Glutamatergic neuron (in vitro differentiated cells): ENCODE data around the gene MORC1. TPM values are rescaled to one million over a fixed set of nuclear protein-coding genes. Genes with fewer than 3 reads are reported as not detected.

ENCODE experiments used
- DNase-seq: peaks from one replicate; pipeline ENCODE4 v3.0.0; 2022
- H3K27ac Mint-ChIP-seq: one replicate; pipeline ENCODE4 v1.8.0; 2020; ENCODE audit warnings: mild to moderate bottlenecking, mixed read lengths, inconsistent platforms; ENCODE audit not compliant: unreplicated experiment
- H3K27me3 Mint-ChIP-seq: one replicate; pipeline ENCODE4 v1.8.0; 2020; ENCODE audit warnings: mild to moderate bottlenecking, moderate library complexity, mixed read lengths, inconsistent platforms; ENCODE audit not compliant: unreplicated experiment
- H3K36me3 Mint-ChIP-seq: one replicate; pipeline ENCODE4 v1.8.0; 2020; ENCODE audit warnings: mild to moderate bottlenecking, mixed read lengths, inconsistent platforms; ENCODE audit not compliant: unreplicated experiment
- H3K4me1 Mint-ChIP-seq: one replicate; pipeline ENCODE4 v1.8.0; 2020; ENCODE audit warnings: mild to moderate bottlenecking, low read depth, mixed read lengths, inconsistent platforms; ENCODE audit not compliant: unreplicated experiment
- H3K4me3 Mint-ChIP-seq: one replicate; pipeline ENCODE4 v1.8.0; 2020; ENCODE audit warnings: mild to moderate bottlenecking, mixed read lengths, inconsistent platforms; ENCODE audit not compliant: unreplicated experiment
- H3K9me3 Mint-ChIP-seq: one replicate; pipeline ENCODE4 v1.8.0; 2020; ENCODE audit warnings: mild to moderate bottlenecking, moderate library complexity, mixed read lengths, inconsistent platforms; ENCODE audit not compliant: unreplicated experiment
- total RNA-seq: library from RNA; stranded (reverse); fragmentation: NEBNext Ultra II Directional; extraction: Animal tissue kit (Norgen Biotek cat#: 25700); gene quantifications from one replicate; pipeline ENCODE4 v1.2.1, GENCODE V29; 2021; ENCODE audit not compliant: unreplicated experiment
- TF ChIP-seq, protein P1 (sequence below): fragments of 200-600 bp; sonication (generic); IDR thresholded peaks from one replicate; pipeline ENCODE4 v1.5.0; 2021; ENCODE audit not compliant: partially characterized antibody, unreplicated experiment

The MORC1 gene
- total RNA-seq, 1 donor from 2014 or later: not detected

DNA sequence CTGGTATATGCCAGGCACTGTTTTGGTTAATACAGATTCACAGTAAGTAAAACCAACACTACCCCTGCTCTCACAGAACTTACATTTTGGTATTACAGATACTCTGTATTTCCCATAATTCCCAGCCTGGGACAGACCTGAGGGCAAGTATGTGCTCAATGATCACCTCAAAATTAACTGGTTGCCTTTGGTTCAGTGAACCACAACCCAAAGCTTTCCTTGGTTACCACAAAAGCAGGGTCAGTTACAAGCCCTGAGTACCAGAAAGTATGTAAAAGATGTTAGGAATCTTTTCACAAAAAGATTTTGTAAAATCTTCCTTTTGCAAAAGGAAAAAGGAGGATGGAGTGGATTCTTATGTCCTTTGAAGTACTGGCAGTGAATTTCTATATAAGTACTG is 92.0 kb downstream of the MORC1 start:
- no peaks in the 10 kb centered on the region for H3K36me3 Mint-ChIP-seq
- peaks cover 8% of the 10 kb centered on the region for H3K4me1 Mint-ChIP-seq
- no peak overlapping the region for H3K27ac Mint-ChIP-seq
- H3K9me3 Mint-ChIP-seq: no peaks in the 10 kb centered on the region
- H3K4me3 Mint-ChIP-seq: no peak overlapping the region
- no peak for DNase-seq
- peaks cover 2% of the 10 kb centered on the region for H3K27me3 Mint-ChIP-seq
- TF ChIP-seq, protein P1, sequence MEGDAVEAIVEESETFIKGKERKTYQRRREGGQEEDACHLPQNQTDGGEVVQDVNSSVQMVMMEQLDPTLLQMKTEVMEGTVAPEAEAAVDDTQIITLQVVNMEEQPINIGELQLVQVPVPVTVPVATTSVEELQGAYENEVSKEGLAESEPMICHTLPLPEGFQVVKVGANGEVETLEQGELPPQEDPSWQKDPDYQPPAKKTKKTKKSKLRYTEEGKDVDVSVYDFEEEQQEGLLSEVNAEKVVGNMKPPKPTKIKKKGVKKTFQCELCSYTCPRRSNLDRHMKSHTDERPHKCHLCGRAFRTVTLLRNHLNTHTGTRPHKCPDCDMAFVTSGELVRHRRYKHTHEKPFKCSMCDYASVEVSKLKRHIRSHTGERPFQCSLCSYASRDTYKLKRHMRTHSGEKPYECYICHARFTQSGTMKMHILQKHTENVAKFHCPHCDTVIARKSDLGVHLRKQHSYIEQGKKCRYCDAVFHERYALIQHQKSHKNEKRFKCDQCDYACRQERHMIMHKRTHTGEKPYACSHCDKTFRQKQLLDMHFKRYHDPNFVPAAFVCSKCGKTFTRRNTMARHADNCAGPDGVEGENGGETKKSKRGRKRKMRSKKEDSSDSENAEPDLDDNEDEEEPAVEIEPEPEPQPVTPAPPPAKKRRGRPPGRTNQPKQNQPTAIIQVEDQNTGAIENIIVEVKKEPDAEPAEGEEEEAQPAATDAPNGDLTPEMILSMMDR: no peak

DNA sequence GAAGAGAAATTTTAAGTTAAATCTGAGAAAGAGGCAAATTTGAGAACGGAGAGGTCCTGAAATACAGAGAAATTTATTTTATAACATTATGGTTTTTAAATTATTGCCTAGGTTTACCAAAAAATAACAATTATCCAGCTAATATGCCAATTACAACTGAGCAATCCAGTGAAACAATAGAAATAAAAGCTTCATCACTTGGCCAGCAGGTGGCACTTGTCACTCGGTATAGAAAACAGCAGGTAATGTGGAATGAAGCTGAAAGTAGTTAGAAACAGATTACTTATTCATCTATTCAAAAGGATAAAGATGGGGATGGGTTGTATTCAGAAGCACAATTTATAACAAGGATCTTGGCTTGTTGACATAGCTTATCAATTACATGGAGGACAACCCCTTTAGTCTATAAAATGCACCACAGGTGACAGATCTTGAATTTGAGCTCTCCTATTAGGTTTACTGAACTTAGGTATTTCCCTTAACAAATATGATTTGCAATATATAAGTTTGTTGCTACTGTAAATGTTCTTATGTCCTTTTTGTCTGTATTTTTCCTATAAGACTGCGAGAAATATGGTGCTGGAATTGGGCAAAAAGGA is 94.2 kb downstream of the MORC1 start:
- DNase-seq: peak; percentile 48
- TF ChIP-seq, protein P1: peak; percentile 90
- Mint-ChIP-seq H3K4me3 (no peak overlapping the region), H3K27ac (no peak overlapping the region), H3K27me3 (peaks cover 3% of the 10 kb centered on the region), H3K36me3 (no peaks in the 10 kb centered on the region), H3K4me1 (peaks cover 7% of the 10 kb centered on the region), H3K9me3 (no peaks in the 10 kb centered on the region)

DNA sequence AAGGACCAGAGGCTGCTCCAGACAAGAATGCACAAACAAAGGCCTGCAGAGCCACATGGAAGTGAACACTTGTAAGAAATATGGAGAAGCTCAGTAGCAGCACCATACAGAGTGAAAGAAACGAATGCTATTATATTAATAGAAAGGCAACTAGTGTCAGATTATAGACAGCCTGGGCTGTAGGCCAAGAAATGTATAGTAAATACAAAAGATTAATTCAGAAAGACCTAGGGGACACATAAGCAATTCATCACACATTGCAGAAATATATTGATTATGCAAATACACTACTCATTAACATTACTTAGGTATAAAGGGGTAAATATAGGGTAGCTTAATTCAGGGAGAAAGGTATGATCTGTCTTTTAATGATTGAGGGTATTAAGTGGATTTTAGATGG is 94.8 kb downstream of the MORC1 start:
- peaks cover 7% of the 10 kb centered on the region for H3K4me1 Mint-ChIP-seq
- H3K36me3 Mint-ChIP-seq: no peaks in the 10 kb centered on the region
- H3K9me3 Mint-ChIP-seq: no peaks in the 10 kb centered on the region
- H3K27me3 Mint-ChIP-seq: peaks cover 3% of the 10 kb centered on the region
- TF ChIP-seq, protein P1: no peak
- no peak for DNase-seq
- H3K27ac Mint-ChIP-seq: no peak overlapping the region
- no peak overlapping the region for H3K4me3 Mint-ChIP-seq

DNA sequence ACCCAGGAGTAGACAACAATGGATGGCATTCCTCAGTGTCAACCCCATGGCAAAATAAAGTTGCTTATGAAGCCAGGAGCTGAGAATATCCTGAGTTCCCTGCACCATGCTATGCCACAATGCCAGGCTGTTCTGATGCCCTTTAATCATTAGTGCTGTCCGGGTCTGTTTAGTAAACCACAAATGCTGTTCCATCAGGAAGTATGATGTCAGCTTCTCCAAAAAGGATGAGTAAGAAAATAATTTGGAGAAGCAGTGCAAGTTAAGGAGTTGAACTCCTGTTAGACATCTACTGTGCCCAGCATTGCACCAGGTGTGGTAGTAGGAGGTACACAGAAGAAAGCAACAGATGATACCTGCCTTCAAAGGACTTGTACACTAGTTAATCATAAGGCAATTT is 96.4 kb downstream of the MORC1 start:
- Mint-ChIP-seq H3K27me3 (peaks cover 3% of the 10 kb centered on the region), H3K9me3 (no peaks in the 10 kb centered on the region), H3K36me3 (no peaks in the 10 kb centered on the region), H3K4me3 (no peak overlapping the region), H3K4me1 (peaks cover 7% of the 10 kb centered on the region), H3K27ac (no peak overlapping the region)
- DNase-seq: no peak
- TF ChIP-seq, protein P1: no peak

DNA sequence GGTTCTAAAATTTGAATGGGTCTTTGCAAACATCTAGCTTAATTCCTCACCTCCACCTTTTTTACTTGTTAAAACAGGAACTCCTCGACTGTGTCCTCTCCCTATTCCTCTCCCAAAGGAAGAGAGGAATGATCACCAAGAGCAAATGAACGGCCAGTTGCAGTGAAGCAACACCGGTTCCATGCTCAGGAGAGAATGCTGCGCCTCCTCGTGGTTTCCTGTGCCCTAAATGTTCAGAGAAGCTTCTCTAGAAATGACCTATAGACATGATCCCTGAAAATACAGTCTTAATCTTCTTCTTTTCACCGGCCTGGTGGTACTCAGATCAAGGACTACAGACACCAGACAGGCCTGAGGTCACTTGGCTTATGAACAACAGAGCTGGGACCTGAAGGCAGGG is 99.1 kb downstream of the MORC1 start:
- H3K27me3 Mint-ChIP-seq: peaks cover 1% of the 10 kb centered on the region

More for the DNA sequence above, 99.1 kb downstream of the MORC1 start:
- TF ChIP-seq, protein P1: no peak
- DNase-seq: no peak
- Mint-ChIP-seq H3K4me3 (no peak overlapping the region), H3K4me1 (peaks cover 7% of the 10 kb centered on the region), H3K36me3 (no peaks in the 10 kb centered on the region), H3K9me3 (no peaks in the 10 kb centered on the region), H3K27ac (no peak overlapping the region)
